ENCODE measurements around the gene NPHS2.

DNA sequence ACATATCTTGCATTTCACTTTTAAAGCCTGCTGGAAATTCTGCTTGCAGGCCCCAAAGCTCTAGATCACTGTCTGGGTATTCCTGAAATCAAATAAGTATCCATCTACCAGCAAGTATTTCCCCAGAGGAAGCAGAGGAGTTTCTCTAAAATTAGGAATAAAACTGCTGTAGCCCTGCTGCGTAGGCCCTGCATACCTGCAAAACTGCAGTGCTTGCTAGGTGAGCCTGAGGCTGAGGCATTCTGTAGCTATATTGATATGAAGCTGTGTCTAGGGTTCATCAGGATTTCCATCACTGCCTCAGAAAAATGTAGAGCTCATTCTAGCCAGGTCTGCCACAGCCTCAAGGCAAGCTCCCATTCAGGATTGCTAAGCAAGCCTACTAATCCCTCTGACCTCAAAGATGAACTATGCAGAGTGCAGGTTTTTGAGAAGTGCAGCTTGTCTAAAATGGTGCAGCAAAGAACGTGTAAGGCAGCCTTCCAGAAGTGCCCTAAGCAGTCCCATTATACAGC, 28.7 kb downstream of the NPHS2 start:
- TF ChIP-seq, protein P1, sequence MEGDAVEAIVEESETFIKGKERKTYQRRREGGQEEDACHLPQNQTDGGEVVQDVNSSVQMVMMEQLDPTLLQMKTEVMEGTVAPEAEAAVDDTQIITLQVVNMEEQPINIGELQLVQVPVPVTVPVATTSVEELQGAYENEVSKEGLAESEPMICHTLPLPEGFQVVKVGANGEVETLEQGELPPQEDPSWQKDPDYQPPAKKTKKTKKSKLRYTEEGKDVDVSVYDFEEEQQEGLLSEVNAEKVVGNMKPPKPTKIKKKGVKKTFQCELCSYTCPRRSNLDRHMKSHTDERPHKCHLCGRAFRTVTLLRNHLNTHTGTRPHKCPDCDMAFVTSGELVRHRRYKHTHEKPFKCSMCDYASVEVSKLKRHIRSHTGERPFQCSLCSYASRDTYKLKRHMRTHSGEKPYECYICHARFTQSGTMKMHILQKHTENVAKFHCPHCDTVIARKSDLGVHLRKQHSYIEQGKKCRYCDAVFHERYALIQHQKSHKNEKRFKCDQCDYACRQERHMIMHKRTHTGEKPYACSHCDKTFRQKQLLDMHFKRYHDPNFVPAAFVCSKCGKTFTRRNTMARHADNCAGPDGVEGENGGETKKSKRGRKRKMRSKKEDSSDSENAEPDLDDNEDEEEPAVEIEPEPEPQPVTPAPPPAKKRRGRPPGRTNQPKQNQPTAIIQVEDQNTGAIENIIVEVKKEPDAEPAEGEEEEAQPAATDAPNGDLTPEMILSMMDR (IDR thresholded peaks at IDR 0.05): no peak
- TF ChIP-seq POLR2A (IDR thresholded peaks at IDR 0.05): no peak

Measured in testis (tissue), 2 donors.